ENCODE data around the gene CDH23. TPM values are rescaled to one million over a fixed set of nuclear protein-coding genes. Genes with fewer than 3 reads are reported as not detected.

Gene CDH23
- total RNA-seq, 1 experiment from 2014 or later = 0.03 TPM

DNA sequence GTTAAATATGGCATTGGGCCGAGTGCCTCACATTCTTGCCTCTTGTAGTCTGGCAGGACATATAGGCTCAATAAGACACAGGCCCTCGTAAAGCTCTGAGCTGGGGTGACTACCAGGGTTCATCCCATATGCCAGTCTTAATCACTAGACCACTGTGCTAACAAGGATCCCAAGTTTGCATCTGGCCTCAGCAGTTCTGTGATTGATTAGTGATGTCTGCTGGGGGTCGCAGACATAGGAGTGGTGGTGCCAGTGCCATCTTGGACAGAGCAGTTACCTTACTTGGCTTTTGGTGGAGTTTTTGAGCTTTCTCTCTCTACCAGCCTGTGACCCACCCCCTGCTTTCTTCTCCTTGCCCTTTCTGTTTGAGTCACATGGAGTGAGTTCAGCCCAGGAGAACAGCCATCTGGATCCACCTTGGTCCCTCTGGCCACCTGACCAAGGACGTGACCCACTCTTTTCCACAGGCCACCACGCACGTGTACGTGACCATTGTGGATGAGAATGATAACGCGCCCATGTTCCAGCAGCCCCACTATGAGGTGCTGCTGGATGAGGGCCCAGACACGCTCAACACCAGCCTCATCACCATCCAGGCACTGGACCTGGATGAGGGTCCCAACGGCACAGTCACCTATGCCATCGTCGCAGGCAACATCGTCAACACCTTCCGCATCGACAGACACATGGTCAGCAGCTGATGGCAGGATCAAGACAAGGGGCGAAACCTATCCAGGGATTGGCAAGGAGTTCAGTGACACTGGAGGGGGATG is 380.7 kb downstream of the CDH23 start:
- DNase-seq (ENCODE audit: low read depth) = no peak
- in situ Hi-C loops (cut with HindIII; ENCODE audit: low pct_unique_long_range_greater_than_20kb, low sequenced_read_pairs) = no loop called here

DNA sequence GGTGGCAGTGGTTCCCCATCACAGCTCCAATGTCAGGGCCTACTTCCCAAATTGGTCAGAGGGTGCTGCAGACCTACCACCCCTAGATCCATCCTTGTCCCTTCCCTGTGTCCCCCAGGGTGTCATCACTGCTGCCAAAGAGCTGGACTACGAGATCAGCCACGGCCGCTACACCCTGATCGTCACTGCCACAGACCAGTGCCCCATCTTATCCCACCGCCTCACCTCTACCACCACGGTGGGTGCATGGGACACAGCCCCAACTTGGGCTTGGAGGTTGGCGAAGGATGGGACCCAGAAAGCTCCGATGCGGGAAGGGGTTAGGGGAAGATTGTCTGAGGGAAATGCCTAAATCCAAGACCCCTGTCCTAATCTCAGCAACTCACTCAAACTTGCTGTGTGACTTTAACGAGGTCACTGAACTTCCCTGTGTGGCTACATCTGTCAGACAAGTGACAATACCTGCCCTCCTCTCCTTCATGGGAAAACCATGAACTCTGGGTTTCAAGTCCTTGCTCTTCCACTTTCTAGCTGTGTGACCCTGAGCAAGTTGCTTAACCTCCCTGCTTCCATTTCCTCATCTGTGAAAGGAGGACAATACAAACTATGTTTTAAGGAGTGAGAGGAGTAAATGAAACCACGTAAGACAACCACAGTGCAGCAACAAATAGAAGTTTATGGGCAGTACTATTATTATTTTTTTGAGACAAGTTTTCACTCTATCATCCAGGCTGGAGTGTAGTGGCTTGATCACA is 381.5 kb downstream of the CDH23 start:
- in situ Hi-C loops (cut with HindIII; ENCODE audit: low pct_unique_long_range_greater_than_20kb, low sequenced_read_pairs) = no loop called here
- no peak for DNase-seq (ENCODE audit: low read depth)

- in situ Hi-C loops (cut with HindIII; ENCODE audit: low pct_unique_long_range_greater_than_20kb, low sequenced_read_pairs) = no loop called here
- no peak for DNase-seq (ENCODE audit: low read depth)
These were observed 382.9 kb downstream of the CDH23 start for GRCh38 chr10:71779641-71780040.

- DNase-seq (ENCODE audit: low read depth) = peak; percentile 35
- in situ Hi-C loops (cut with HindIII; ENCODE audit: low pct_unique_long_range_greater_than_20kb, low sequenced_read_pairs) = no loop called here
These were observed 383.4 kb downstream of the CDH23 start for GRCh38 chr10:71780156-71780555.

GRCh38 chr10:71780719-71781118 is 384.0 kb downstream of the CDH23 start:
- in situ Hi-C loops (cut with HindIII; ENCODE audit: low pct_unique_long_range_greater_than_20kb, low sequenced_read_pairs) = no loop called here
- no peak for DNase-seq (ENCODE audit: low read depth)

GRCh38 chr10:71782221-71782916 is 385.6 kb downstream of the CDH23 start:
- in situ Hi-C loops (cut with HindIII; ENCODE audit: low pct_unique_long_range_greater_than_20kb, low sequenced_read_pairs) = no loop called here
- no peak for DNase-seq (ENCODE audit: low read depth)

- in situ Hi-C loops (cut with HindIII; ENCODE audit: low pct_unique_long_range_greater_than_20kb, low sequenced_read_pairs) = no loop called here
- DNase-seq (ENCODE audit: low read depth) = no peak
These were observed 386.3 kb downstream of the CDH23 start for GRCh38 chr10:71782917-71783490.

DNA sequence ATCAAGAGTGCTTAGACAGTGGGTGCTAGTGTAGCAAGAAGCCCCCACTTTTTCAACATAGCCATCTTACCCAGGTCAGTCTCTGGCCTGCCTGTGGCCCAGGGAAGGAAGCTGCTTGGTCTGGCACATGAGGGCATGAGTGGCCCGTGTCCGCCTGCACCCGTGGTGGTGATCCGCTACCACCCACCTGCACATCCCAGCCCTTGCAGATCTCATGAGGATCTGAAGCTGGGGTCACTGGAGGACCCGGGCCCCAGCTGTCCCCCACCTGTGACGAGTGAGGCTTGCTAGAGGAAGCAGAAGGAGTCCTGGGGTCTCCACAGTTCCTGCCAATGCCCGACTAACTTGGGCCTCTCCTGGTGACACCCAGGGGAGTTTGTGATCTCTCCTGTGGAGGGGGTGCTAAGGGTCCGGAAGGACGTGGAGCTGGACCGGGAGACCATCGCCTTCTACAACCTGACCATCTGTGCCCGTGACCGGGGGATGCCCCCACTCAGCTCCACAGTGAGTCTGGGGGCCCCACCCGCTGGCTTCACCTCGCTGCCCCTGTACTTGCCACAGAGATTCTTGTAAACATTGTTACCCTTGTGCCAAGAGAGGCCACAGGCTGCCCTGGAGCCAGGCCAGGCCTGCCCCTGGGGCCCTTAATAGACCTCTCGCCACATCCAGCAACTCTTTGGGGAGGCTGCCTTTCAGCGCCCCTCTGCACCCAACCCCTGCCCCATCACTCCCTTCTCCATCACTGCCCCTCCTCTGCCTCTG is 387.4 kb downstream of the CDH23 start:
- DNase-seq (ENCODE audit: low read depth) = no peak
- in situ Hi-C loops (cut with HindIII; ENCODE audit: low pct_unique_long_range_greater_than_20kb, low sequenced_read_pairs) = no loop called here

DNA sequence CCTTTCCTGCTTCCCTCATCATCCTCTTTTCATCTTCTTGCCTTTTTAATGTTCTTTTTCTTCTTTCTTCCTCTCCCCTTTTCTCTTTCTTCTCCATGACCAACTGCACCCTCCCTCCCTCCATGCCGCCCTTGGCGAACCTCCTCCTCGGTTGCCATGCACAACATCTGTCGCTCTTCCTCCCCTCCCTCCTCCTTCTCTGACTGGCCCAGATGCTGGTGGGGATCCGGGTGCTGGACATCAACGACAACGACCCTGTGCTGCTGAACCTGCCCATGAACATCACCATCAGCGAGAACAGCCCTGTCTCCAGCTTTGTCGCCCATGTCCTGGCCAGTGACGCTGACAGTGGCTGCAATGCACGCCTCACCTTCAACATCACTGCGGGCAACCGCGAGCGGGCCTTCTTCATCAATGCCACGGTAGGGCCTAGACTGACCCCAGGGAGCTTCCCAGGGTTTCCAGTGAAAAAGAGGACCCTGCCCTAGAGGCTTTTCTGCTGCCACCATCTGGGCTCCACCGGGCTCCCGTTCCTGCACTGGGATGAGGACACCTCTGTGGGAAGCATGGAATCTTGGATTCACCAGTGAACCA is 388.1 kb downstream of the CDH23 start:
- in situ Hi-C loops (cut with HindIII; ENCODE audit: low pct_unique_long_range_greater_than_20kb, low sequenced_read_pairs) = no loop called here
- no peak for DNase-seq (ENCODE audit: low read depth)

DNA sequence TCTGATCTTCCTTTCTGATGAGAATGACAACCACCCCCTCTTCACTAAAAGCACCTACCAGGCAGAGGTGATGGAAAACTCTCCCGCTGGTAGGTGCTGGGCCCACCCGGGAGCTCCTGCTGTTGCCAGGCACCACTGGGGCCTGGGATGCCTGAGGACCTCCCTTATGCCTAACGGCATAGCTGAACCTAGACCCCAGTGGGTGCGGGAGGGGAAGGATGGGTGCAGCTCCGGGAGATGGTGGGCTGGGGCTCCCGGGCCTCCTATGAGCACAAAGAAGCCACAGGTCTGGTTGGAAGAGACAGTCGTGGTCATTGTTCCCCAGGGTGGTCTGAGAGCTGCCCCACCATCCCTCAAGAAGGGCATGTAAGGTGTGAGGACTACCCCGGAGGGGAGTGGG is 392.2 kb downstream of the CDH23 start:
- DNase-seq (ENCODE audit: low read depth) = no peak
- in situ Hi-C loops (cut with HindIII; ENCODE audit: low pct_unique_long_range_greater_than_20kb, low sequenced_read_pairs) = no loop called here

DNA sequence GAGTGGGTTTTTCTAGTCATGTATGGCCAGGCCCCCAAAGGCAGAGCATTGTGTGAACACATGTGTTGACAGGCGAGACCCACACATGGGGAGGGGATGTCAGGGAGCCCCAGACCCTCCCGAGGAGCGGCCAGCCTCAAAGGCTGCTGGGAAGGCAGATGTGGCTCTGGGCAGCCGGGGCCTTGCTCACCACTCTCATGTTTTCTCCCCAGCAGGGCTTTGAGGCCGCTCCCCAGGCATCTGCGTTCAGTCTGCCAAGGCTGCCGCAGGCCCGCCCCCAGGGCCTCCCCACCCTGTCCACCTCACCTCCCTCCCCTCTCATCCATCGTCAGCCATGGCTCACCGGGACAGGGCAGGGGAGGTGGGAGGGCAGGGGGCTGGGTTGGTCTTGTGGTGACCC is 393.2 kb downstream of the CDH23 start:
- in situ Hi-C loops (cut with HindIII; ENCODE audit: low pct_unique_long_range_greater_than_20kb, low sequenced_read_pairs) = no loop called here
- no peak for DNase-seq (ENCODE audit: low read depth)

- DNase-seq (ENCODE audit: low read depth) = no peak
- in situ Hi-C loops (cut with HindIII; ENCODE audit: low pct_unique_long_range_greater_than_20kb, low sequenced_read_pairs) = no loop called here
These were observed 394.2 kb downstream of the CDH23 start for GRCh38 chr10:71790749-71791440.

DNA sequence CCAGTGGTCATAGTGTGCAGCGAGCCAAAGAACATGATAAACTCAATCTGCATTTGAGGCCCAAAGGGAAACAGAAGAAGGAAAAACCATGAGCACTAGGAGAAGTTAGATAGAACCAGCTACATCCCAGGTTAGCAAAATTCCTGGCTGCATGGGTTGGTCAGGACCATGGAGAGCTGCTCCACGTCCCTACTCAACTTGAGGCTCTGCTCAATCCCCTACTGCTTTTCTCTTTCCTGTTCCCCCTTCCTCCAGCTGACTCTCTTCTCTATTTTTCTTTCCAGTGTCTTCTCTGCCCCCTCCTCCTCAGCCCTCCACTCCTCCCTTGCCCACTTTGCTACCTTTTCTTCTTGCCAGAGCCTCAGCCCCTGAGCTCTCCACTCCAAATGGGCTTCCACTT is 398.5 kb downstream of the CDH23 start:
- in situ Hi-C loops (cut with HindIII; ENCODE audit: low pct_unique_long_range_greater_than_20kb, low sequenced_read_pairs) = no loop called here
- DNase-seq (ENCODE audit: low read depth) = no peak

DNA sequence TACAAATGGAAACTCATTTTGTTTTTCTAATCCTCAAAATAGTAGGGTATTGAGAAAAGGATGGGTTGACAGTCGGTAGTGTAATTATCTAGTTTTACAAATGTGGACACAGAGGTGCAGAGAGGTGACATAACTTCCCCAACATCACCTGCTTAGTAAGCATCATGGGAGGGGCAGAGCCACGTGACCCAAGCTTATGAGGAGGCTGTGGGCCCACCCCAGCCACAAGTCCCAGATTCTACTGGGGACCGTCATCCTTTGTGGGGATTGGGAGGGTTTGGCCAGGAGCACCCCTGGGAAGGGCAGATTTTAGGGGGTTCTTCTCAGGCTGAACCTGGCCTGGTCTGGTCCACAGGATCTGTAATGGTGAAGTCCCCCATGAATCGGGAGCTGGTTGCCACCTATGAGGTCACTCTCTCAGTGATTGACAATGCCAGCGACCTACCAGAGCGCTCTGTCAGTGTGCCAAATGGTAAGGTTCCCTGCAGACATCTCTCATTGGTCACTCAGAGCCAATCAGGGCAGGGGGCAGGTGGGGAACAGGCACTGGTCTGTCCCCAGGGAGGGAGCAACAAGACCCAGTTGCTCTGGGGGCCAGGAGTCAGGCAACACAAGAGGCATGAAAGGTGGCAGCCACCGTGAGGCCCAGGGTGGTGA is 400.2 kb downstream of the CDH23 start:
- in situ Hi-C loops (cut with HindIII; ENCODE audit: low pct_unique_long_range_greater_than_20kb, low sequenced_read_pairs) = no loop called here
- DNase-seq (ENCODE audit: low read depth) = no peak

DNA sequence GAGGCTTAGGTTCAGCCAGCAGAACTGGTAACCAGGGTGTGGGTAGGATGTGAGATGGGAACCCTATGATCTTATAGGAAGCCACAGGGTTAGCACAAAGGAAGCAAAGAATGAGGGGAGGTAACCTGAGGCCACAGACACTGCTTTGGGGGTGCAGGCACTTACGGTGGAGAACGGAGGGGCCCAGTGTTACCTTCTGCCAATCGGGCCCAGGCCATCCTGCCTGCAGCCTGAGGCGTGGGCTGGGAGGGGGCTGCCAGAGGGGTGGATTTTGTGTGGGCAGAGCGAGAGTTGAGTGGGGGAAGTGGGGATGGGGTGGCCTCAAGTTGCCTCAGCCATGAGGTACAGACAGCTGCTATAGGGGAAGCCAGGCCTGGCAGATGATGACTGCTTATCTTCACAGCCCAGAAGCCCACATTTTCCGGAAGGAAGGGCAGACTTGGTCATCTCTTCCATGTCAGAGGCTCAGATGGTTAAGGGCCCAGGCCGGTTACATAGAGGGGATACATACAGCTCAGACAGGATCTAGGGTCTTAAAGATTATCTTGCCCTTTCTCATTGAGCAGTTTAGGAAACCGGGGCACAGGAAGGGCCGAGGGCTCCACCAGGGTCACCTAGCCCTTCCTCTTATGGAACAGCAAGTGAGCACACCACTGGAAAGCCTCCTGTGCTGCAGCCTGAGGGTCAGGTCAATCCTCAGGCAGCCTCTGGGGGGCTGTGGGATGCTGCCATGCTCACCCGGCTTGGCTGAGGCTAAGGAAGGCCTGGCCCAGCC is 401.0 kb downstream of the CDH23 start:
- DNase-seq (ENCODE audit: low read depth) = no peak
- in situ Hi-C loops (cut with HindIII; ENCODE audit: low pct_unique_long_range_greater_than_20kb, low sequenced_read_pairs) = no loop called here

GRCh38 chr10:71798308-71798624 is 401.5 kb downstream of the CDH23 start:
- no peak for DNase-seq (ENCODE audit: low read depth)
- in situ Hi-C loops (cut with HindIII; ENCODE audit: low pct_unique_long_range_greater_than_20kb, low sequenced_read_pairs) = no loop called here

Data from Caki2 (cell line).